HG03097 (cell line): ENCODE results near the gene PDXDC1.
"Not testable (repeated sequence)": the region's sequence is repeated elsewhere in the genome, so short reads cannot be mapped to it uniquely, and the experiment has no call there.

Experiments used
- ATAC-seq: cut with Tn5 transposase; IDR thresholded peaks from one replicate; pipeline ENCODE4 v1.9.1; 2021; ENCODE audit not compliant: unreplicated experiment, low FRiP score

The PDXDC1 gene

GRCh38 chr16:15130943-15131700 lies 156.3 kb downstream of the PDXDC1 start:
- ATAC-seq: not testable (repeated sequence)

- not testable (repeated sequence) for ATAC-seq
These were observed 158.0 kb downstream of the PDXDC1 start for GRCh38 chr16:15132719-15133428.

- ATAC-seq: not testable (repeated sequence)
These were observed 158.7 kb downstream of the PDXDC1 start for GRCh38 chr16:15133554-15133953.

GRCh38 chr16:15134752-15135482 lies 160.1 kb downstream of the PDXDC1 start:
- ATAC-seq: not testable (repeated sequence)

GRCh38 chr16:15135483-15136360 lies 160.9 kb downstream of the PDXDC1 start:
- not testable (repeated sequence) for ATAC-seq

- not testable (repeated sequence) for ATAC-seq
These were observed 162.7 kb downstream of the PDXDC1 start for GRCh38 chr16:15137514-15137913.

GRCh38 chr16:15140444-15141365 lies 165.9 kb downstream of the PDXDC1 start:
- not testable (repeated sequence) for ATAC-seq

- ATAC-seq: no peak
These were observed 166.8 kb downstream of the PDXDC1 start for GRCh38 chr16:15141586-15141985.

GRCh38 chr16:15142107-15142890 lies 167.5 kb downstream of the PDXDC1 start:
- ATAC-seq: not testable (repeated sequence)

GRCh38 chr16:15142891-15143600 lies 168.2 kb downstream of the PDXDC1 start:
- ATAC-seq: not testable (repeated sequence)

GRCh38 chr16:15143601-15144091 lies 168.8 kb downstream of the PDXDC1 start:
- ATAC-seq: not testable (repeated sequence)

GRCh38 chr16:15144092-15144631 lies 169.3 kb downstream of the PDXDC1 start:
- ATAC-seq: not testable (repeated sequence)

GRCh38 chr16:15144781-15145417 lies 170.1 kb downstream of the PDXDC1 start:
- not testable (repeated sequence) for ATAC-seq

- not testable (repeated sequence) for ATAC-seq
These were observed 170.8 kb downstream of the PDXDC1 start for GRCh38 chr16:15145418-15146263.

GRCh38 chr16:15146264-15146662 lies 171.4 kb downstream of the PDXDC1 start:
- not testable (repeated sequence) for ATAC-seq

- ATAC-seq: not testable (repeated sequence)
These were observed 174.0 kb downstream of the PDXDC1 start for GRCh38 chr16:15148831-15149230.
